Bronchial epithelial cell (primary cell): Measurements from ENCODE around the gene TUB. TPM values are rescaled to one million over a fixed set of nuclear protein-coding genes. Genes with fewer than 3 reads are reported as not detected.

Experiments used
- DNase-seq: peaks from one replicate; pipeline ENCODE4 v3.0.0-alpha.2; 2010; ENCODE audit warnings: low read depth
- FAIRE-seq: peaks from 2 replicates; lab custom pipeline; 2011; peaks lifted over from hg19 to GRCh38; lab: Jason Lieb, UNC
- H3K27me3 ChIP-seq: 2 replicates; pipeline ENCODE4 v1.5.1; 2011; ENCODE audit warnings: low read length; ENCODE audit not compliant: control insufficient read depth, insufficient read depth
- H3K36me3 ChIP-seq: 2 replicates; pipeline ENCODE4 v1.5.1; 2011; ENCODE audit warnings: low read length; ENCODE audit not compliant: control insufficient read depth, insufficient read depth
- H3K4me3 ChIP-seq: 2 replicates; pipeline ENCODE4 v1.5.1; 2011; ENCODE audit warnings: mild to moderate bottlenecking, low read depth, low read length, control low read depth
- CTCF ChIP-seq: IDR thresholded peaks from 2 replicates; pipeline ENCODE4 v1.5.1; 2011; ENCODE audit warnings: mild to moderate bottlenecking, moderate library complexity, low read length, control low read depth, inconsistent platforms; ENCODE audit not compliant: insufficient read depth, severe bottlenecking
- total RNA-seq: library from RNA; depleted of rRNA; stranded (reverse); fragments of >200 nt; gene quantifications from 2 replicates; pipeline ENCODE4 v1.2.1, GENCODE V29; 2014

TUB gene
- total RNA-seq, 1 donor from 2014 or later: 0.26 TPM

- FAIRE-seq: no peak
- no peak for DNase-seq
- H3K4me3 ChIP-seq: no peak overlapping the region
- no peaks in the 10 kb centered on the region for H3K27me3 ChIP-seq
- TF ChIP-seq CTCF: no peak
- H3K36me3 ChIP-seq: no peaks in the 10 kb centered on the region
Measured at GRCh38 chr11:8036986-8037385, 44.0 kb upstream of the TUB start.

GRCh38 chr11:8038393-8038792 is 42.6 kb upstream of the TUB start:
- H3K36me3 ChIP-seq: no peaks in the 10 kb centered on the region
- no peak for TF ChIP-seq CTCF
- no peaks in the 10 kb centered on the region for H3K27me3 ChIP-seq
- H3K4me3 ChIP-seq: no peak overlapping the region
- DNase-seq (no peak), FAIRE-seq (no peak)

- FAIRE-seq (no peak), DNase-seq (no peak)
- Histone ChIP-seq H3K36me3 (no peaks in the 10 kb centered on the region), H3K4me3 (no peak overlapping the region), H3K27me3 (no peaks in the 10 kb centered on the region)
- TF ChIP-seq CTCF: no peak
Measured at GRCh38 chr11:8038811-8039529, 42.0 kb upstream of the TUB start.

GRCh38 chr11:8039530-8040260 is 41.3 kb upstream of the TUB start:
- DNase-seq (no peak), FAIRE-seq (no peak)
- TF ChIP-seq CTCF: no peak
- Histone ChIP-seq H3K36me3 (no peaks in the 10 kb centered on the region), H3K4me3 (no peak overlapping the region), H3K27me3 (peaks cover 1% of the 10 kb centered on the region)

GRCh38 chr11:8040261-8040920 is 40.6 kb upstream of the TUB start:
- peaks cover 4% of the 10 kb centered on the region for H3K27me3 ChIP-seq
- DNase-seq (no peak), FAIRE-seq (no peak)
- no peaks in the 10 kb centered on the region for H3K36me3 ChIP-seq
- TF ChIP-seq CTCF: no peak
- H3K4me3 ChIP-seq: no peak overlapping the region
